Kidney epithelial cell (primary cell): ENCODE measurements around the gene MSL1. TPM values are rescaled to one million over a fixed set of nuclear protein-coding genes. Genes with fewer than 3 reads are reported as not detected.

Experiments
- DNase-seq: peaks from one replicate; pipeline ENCODE4 v3.0.0-alpha.2; 2010; ENCODE audit warnings: low read depth
- H3K27me3 ChIP-seq: 2 replicates; pipeline ENCODE4 v1.6.0; 2011; ENCODE audit warnings: low read length; ENCODE audit not compliant: control insufficient read depth, insufficient read depth
- H3K36me3 ChIP-seq: 2 replicates; pipeline ENCODE4 v1.5.1; 2011; ENCODE audit warnings: low read length; ENCODE audit not compliant: control insufficient read depth, insufficient read depth
- H3K4me3 ChIP-seq: 2 replicates; pipeline ENCODE4 v1.5.1; 2011; ENCODE audit warnings: low read depth, mild to moderate bottlenecking, control low read depth, low read length
- total RNA-seq: library from RNA; depleted of rRNA; stranded (reverse); fragments of >200 nt; gene quantifications from 2 replicates; pipeline ENCODE4 v1.2.3, GENCODE V29; 2015
- TF ChIP-seq, protein P1 (sequence below): IDR thresholded peaks from 2 replicates; pipeline ENCODE4 v1.5.1; 2011; ENCODE audit warnings: mild to moderate bottlenecking, moderate library complexity, low read length, control low read depth, inconsistent platforms; ENCODE audit not compliant: insufficient read depth, poor library complexity, severe bottlenecking

The MSL1 gene
- total RNA-seq, 1 donor from 2014 or later = 40.6 TPM

DNA sequence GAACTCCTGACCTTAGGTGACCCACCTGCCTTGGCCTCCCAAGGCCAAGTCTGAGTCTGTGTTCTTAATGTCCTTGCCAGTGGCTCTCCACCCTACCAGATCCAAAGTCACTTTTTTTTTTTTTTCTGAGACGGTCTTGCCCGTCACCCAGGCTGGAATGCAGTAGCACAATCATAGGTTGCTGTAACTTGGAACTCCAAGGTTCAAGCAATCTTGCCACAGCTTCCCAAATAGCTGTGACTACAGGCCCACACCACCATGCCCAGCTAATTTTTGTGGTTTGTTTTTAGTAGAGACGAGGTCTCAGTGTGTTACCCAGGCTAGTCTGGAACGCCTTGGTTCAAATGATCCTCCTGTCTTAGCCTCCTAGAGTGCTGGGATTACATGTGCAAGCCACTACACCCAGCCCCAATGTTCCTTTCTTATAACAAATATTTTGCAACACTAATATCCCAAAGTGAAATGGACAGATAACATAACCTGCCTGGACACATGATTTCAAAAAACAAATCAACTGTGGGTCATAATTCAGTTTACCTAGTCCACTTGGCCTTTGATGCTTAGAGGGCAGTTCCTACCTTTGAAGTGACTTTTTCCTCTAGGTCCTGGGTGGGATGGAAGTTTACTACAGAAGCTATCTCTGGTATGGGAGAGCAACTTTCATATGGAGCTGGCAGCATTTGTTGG lies 51.5 kb downstream of the MSL1 start:
- TF ChIP-seq, protein P1, sequence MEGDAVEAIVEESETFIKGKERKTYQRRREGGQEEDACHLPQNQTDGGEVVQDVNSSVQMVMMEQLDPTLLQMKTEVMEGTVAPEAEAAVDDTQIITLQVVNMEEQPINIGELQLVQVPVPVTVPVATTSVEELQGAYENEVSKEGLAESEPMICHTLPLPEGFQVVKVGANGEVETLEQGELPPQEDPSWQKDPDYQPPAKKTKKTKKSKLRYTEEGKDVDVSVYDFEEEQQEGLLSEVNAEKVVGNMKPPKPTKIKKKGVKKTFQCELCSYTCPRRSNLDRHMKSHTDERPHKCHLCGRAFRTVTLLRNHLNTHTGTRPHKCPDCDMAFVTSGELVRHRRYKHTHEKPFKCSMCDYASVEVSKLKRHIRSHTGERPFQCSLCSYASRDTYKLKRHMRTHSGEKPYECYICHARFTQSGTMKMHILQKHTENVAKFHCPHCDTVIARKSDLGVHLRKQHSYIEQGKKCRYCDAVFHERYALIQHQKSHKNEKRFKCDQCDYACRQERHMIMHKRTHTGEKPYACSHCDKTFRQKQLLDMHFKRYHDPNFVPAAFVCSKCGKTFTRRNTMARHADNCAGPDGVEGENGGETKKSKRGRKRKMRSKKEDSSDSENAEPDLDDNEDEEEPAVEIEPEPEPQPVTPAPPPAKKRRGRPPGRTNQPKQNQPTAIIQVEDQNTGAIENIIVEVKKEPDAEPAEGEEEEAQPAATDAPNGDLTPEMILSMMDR = no peak
- Histone ChIP-seq H3K4me3 (no peak overlapping the region), H3K27me3 (no peaks in the 10 kb centered on the region), H3K36me3 (peaks cover 3% of the 10 kb centered on the region)
- DNase-seq = no peak

DNA sequence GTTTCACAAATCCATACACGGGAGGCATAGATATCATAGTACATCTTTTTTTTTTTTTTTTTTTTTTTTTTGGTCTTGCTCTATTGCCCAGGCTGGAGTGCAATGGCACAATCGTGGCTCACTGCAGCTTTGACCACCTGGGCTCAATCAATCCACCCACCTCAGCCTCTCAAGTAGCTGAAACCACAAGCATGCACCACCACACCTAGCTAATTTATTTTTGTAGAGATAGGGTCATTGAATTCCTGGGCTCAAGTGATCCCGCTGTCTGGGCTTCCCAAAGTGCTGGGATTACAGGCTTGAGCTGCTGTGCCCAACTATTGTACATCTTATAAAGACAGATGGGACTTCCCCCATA lies 52.0 kb downstream of the MSL1 start:
- H3K4me3 ChIP-seq = no peak overlapping the region
- peaks cover 3% of the 10 kb centered on the region for H3K36me3 ChIP-seq
- no peak for DNase-seq
- H3K27me3 ChIP-seq = no peaks in the 10 kb centered on the region
- TF ChIP-seq, protein P1 = no peak

DNA sequence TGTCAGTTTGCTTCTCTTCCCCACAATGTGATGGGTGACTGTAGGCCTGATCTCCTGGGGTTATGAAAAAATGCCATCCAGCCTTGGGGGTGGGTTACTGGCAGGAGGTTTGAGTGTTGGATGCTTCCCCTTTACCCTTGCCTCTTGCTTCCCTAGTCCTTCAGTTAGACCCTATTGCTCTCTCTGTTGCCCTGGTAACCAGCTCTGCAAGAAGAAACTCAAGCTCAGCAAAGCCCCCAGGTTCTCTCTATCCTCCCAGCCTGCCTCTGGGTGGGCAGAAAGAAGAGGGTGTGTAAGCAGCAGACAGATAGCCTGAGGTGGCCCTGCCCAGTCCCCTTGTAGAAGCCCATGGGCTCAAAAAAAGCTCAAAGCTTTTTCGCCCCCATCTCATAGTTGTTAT lies 52.7 kb downstream of the MSL1 start:
- peaks cover 3% of the 10 kb centered on the region for H3K36me3 ChIP-seq

DNA sequence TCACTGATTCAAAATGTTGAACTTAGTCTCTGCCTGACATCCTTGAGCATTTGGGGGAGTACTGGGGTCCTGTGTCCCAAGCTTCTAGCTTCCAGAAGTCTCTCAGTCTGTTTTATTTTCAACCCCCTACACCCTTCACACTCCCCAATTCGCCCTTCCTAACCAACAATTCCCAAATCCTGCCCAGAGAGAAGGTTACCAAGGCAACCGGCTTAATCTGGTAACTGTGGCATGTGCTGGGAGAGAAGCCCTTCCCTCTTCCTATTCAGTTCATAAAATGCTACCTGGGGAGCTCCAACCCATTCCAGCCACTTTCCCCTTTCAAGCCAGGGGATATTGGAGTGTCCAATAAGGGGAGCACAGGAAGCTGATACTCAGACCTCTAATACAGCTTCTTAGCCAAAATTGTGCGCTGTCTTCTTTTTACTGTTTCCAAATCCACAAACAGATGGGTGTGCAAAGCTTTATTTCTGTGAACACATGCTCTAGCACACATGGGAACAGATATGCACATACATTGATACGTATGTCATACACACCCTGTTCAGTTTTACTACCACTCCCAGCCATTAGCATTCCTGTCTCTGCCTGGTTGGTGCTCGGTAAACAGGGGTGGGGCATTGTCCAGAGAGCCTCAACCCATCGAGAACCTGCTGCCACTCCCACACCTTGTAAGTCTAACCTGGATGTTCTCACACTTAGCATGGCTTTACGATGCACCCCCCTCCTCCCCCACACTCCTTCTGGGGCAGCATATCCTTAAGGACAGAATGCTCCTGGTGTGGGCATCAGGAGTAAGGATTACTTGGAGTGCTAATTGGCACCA lies 54.4 kb downstream of the MSL1 start:
- H3K4me3 ChIP-seq = no peak overlapping the region
- no peak for DNase-seq
- H3K27me3 ChIP-seq = no peaks in the 10 kb centered on the region
- TF ChIP-seq, protein P1 = no peak
- H3K36me3 ChIP-seq = no peaks in the 10 kb centered on the region

More for the DNA sequence above, 52.7 kb downstream of the MSL1 start:
- TF ChIP-seq, protein P1 = no peak
- no peak overlapping the region for H3K4me3 ChIP-seq
- H3K27me3 ChIP-seq = no peaks in the 10 kb centered on the region
- no peak for DNase-seq

DNA sequence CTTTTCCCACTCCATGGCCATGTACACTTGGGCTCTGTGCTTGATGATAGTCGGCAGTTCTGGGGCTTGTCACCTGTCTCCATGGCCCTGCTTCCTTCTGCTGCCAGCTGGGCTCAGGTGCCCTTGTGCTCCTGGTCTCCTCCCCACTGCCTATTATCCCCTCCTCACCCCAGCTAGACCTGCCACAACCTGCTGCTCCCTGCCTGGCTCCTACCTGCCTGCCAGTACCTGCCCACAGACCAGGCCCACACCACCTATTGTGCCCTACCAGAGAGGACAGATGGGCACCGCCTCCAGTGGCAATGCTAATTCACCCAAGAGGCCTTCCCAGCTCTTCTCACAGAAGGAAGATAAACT lies 55.0 kb downstream of the MSL1 start:
- TF ChIP-seq, protein P1 = no peak
- Histone ChIP-seq H3K4me3 (no peak overlapping the region), H3K36me3 (no peaks in the 10 kb centered on the region), H3K27me3 (no peaks in the 10 kb centered on the region)
- DNase-seq = no peak
